Parathyroid adenoma (tissue), 2 donors: ENCODE results near the gene JAG2.

Experiments used
- H2AFZ ChIP-seq: fragments of 300-600 bp; sonication (generic); one replicate; pipeline ENCODE4 v1.7.0; 2017; ENCODE audit warnings: antibody characterized with exemption, mild to moderate bottlenecking
- H3K27ac ChIP-seq: fragments of 300-600 bp; sonication (generic); one replicate; pipeline ENCODE4 v1.7.0; 2017
- H3K27me3 ChIP-seq: fragments of 300-600 bp; sonication (generic); one replicate; pipeline ENCODE4 v1.7.0; 2017; ENCODE audit warnings: low read length; ENCODE audit not compliant: control insufficient read depth, insufficient read depth
- H3K36me3 ChIP-seq: fragments of 300-600 bp; sonication (generic); one replicate; pipeline ENCODE4 v1.7.0; 2017; ENCODE audit warnings: low read length; ENCODE audit not compliant: control insufficient read depth, insufficient read depth
- H3K4me1 ChIP-seq: fragments of 300-600 bp; sonication (generic); one replicate; pipeline ENCODE4 v1.7.0; 2017; ENCODE audit warnings: control low read depth
- H3K4me2 ChIP-seq: fragments of 300-600 bp; sonication (generic); one replicate; pipeline ENCODE4 v1.7.0; 2017; ENCODE audit warnings: low read length
- H3K4me3 ChIP-seq: fragments of 300-600 bp; sonication (generic); one replicate; pipeline ENCODE4 v1.7.0; 2017; ENCODE audit warnings: low read depth, low read length
- H3K79me2 ChIP-seq: fragments of 300-600 bp; sonication (generic); one replicate; pipeline ENCODE4 v1.7.0; 2017; ENCODE audit warnings: control low read depth
- H3K9ac ChIP-seq: fragments of 300-600 bp; sonication (generic); one replicate; pipeline ENCODE4 v1.7.0; 2017; ENCODE audit warnings: mild to moderate bottlenecking
- H3K9me3 ChIP-seq: fragments of 300-600 bp; sonication (generic); one replicate; pipeline ENCODE4 v1.7.0; 2017; ENCODE audit warnings: low read length; ENCODE audit not compliant: control insufficient read depth
- TF ChIP-seq, protein P1 (sequence below): fragments of 300-600 bp; sonication (generic); IDR thresholded peaks from one replicate; pipeline ENCODE4 v1.7.0; 2017; ENCODE audit warnings: antibody characterized with exemption, mild to moderate bottlenecking
- donor health status: primary hyperparathyroidism.

JAG2 gene

DNA sequence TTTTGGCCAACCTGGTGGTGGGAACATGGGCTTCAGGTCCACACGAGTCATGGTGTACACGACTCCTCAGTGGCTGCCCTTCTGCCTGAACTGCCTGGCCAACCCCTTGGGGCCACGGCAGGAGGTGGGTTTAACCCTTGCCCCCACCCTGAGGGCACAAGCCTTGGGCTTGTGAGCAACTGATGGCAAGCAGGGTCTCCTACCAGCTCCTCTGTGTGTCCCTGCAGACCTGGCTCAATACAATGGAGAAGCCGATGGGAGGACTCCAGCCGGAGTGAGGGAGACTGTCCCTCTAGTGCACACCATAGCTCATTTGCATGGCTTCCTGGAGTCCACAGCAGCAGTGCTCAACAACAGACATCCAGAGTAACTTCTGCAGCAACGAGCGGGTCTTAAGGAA lies 28.0 kb downstream of the JAG2 start:
- Histone ChIP-seq H3K79me2 (no peaks in the 10 kb centered on the region), H3K27me3 (no peaks in the 10 kb centered on the region), H3K9ac (no peak overlapping the region), H2AFZ (no peak overlapping the region), H3K36me3 (no peaks in the 10 kb centered on the region), H3K4me3 (no peak overlapping the region), H3K4me1 (no peaks in the 10 kb centered on the region), H3K4me2 (no peak overlapping the region), H3K9me3 (no peaks in the 10 kb centered on the region), H3K27ac (no peak overlapping the region)
- TF ChIP-seq, protein P1, sequence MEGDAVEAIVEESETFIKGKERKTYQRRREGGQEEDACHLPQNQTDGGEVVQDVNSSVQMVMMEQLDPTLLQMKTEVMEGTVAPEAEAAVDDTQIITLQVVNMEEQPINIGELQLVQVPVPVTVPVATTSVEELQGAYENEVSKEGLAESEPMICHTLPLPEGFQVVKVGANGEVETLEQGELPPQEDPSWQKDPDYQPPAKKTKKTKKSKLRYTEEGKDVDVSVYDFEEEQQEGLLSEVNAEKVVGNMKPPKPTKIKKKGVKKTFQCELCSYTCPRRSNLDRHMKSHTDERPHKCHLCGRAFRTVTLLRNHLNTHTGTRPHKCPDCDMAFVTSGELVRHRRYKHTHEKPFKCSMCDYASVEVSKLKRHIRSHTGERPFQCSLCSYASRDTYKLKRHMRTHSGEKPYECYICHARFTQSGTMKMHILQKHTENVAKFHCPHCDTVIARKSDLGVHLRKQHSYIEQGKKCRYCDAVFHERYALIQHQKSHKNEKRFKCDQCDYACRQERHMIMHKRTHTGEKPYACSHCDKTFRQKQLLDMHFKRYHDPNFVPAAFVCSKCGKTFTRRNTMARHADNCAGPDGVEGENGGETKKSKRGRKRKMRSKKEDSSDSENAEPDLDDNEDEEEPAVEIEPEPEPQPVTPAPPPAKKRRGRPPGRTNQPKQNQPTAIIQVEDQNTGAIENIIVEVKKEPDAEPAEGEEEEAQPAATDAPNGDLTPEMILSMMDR = no peak

DNA sequence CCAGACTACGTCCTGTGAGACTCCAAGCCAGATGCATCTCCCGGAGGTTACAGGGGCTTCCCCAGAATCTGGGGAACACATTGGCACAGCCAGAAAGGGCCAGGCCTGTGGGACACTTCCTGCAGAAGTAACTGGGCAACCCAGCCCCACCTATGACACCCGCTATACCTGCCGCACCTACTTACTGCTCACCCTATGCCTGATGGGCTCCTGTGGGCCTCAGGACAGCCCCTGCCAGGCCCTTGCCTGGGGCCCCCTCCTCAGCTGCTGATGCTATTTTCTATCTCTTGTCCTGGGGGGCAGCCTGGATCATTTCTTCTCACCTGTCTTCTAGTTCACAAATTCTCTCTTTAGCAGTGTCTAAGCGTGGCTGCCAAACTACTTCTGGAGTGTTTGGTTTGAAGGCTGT lies 28.7 kb downstream of the JAG2 start:
- no peaks in the 10 kb centered on the region for H3K27me3 ChIP-seq
- H2AFZ ChIP-seq = no peak overlapping the region
- H3K4me3 ChIP-seq = no peak overlapping the region
- TF ChIP-seq, protein P1 = no peak
- no peaks in the 10 kb centered on the region for H3K4me1 ChIP-seq
- no peak overlapping the region for H3K4me2 ChIP-seq
- no peaks in the 10 kb centered on the region for H3K36me3 ChIP-seq
- H3K9me3 ChIP-seq = no peaks in the 10 kb centered on the region
- no peaks in the 10 kb centered on the region for H3K79me2 ChIP-seq
- no peak overlapping the region for H3K9ac ChIP-seq
- H3K27ac ChIP-seq = no peak overlapping the region

DNA sequence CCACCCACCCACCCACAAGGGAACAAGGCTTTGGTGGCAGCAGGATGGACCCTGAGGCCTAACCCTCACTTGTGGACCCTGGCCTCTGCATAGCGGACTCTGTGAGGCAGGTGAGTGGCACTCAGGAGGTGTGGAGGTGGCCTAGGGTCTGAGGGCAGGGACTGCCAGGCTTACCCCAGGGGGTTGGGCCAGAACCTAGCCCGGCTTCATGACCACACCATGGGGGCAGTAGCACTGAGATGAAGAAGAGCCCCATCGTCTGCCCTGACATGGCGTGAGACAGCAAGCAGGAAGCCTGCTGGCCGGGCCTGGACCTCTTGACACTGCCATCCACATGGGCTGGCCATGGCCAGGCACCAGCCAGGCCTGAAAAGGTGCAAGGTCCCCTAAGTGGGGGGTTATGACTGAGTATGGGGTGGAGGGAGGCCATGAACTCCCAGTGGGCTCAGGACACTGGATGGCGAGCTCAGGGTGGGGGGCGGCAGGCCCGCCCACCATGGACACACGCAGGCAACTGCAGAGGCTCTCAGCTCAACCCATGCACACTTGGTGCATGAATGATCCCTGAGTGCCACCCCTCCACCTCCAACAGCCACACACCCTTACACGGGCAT lies 29.3 kb downstream of the JAG2 start:
- Histone ChIP-seq H3K36me3 (no peaks in the 10 kb centered on the region), H2AFZ (no peak overlapping the region), H3K27ac (no peak overlapping the region), H3K27me3 (no peaks in the 10 kb centered on the region), H3K4me2 (no peak overlapping the region), H3K79me2 (no peaks in the 10 kb centered on the region), H3K9ac (no peak overlapping the region), H3K4me3 (no peak overlapping the region), H3K4me1 (no peaks in the 10 kb centered on the region), H3K9me3 (no peaks in the 10 kb centered on the region)
- TF ChIP-seq, protein P1 = no peak

DNA sequence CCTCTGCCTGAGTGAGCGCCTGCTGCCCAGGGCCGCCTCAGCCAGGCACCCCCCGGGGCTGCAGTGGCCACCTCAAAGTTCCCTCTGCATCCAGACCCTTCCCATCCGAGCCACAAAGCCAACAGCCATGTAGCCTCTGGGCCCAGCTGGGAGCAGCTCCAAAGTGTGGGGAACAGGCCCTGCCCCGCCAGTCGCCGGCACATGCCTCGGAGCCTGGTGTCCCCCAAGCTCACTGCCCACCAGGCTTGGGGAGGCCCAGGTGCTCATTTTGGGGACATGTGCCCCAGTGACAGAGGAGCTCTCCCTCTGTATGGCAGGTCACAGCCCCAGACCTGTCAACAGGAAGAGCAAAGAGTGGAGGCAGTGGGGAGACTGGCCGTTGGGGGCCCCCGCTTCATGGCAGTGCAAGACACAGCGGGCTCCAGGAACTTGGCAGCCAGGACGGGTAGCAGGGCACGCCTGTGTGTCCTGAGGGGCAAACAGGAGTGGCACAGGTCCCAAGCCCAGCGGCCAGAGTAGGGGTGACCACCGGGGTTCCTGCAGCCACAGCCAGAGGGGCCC lies 29.9 kb downstream of the JAG2 start:
- Histone ChIP-seq H3K4me2 (no peak overlapping the region), H3K79me2 (no peaks in the 10 kb centered on the region), H2AFZ (no peak overlapping the region), H3K27ac (no peak overlapping the region), H3K9ac (no peak overlapping the region), H3K36me3 (no peaks in the 10 kb centered on the region), H3K27me3 (no peaks in the 10 kb centered on the region), H3K9me3 (no peaks in the 10 kb centered on the region), H3K4me3 (no peak overlapping the region), H3K4me1 (no peaks in the 10 kb centered on the region)
- TF ChIP-seq, protein P1 = no peak

DNA sequence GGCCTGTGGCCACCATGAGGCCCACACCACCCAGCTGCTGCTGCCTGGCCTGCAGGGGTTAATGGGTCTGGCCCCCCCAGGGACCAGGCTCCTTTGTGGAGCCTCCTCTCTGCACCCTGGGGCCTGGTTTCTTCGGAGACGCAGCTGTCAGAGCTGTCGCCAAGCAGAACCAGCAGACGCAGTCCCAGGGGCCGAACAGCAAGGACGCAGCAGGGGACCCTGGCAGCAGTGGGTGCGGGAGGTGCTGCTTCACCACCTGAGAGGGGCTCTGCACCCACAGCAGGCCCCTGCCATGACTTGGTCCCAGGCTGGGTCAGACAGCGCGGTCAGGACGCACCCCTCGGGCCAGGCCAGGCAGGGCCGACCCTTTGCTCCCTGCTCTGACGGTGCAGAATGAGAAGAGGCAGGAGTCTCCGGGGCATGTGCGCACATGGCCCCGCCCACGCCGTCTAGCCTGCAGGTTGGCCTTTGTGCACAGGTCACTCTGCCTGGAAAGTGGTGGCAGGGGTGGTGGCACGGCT lies 30.5 kb downstream of the JAG2 start:
- TF ChIP-seq, protein P1 = no peak
- no peak overlapping the region for H3K4me3 ChIP-seq
- H3K36me3 ChIP-seq = no peaks in the 10 kb centered on the region

More for the DNA sequence above, 30.5 kb downstream of the JAG2 start:
- Histone ChIP-seq H3K27me3 (no peaks in the 10 kb centered on the region), H3K27ac (no peak overlapping the region), H3K4me2 (no peak overlapping the region), H3K4me1 (no peaks in the 10 kb centered on the region), H3K79me2 (no peaks in the 10 kb centered on the region), H3K9ac (no peak overlapping the region), H3K9me3 (no peaks in the 10 kb centered on the region), H2AFZ (no peak overlapping the region)
